ENCODE results near the gene ANTXR1.

DNA sequence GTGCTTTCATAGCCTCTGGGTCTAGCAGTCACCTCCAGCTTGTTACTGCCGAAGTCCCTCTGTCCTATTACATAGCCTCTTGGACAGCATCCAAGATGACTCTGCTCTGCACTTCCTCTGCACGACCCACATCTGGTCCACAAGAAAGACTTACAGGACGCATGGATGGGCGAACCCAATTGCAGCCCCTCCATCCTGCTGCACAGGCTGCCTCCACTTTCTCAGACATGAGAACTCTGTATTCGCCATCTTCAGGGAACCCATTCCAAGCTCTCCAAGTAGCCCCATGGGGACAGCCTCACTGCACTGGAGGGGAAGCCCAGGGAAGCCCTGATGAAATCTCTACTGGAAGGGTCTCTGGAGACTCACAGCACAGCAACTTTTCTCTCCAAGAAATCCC lies 201.9 kb downstream of the ANTXR1 start:
- TF ChIP-seq POLR2A (IDR thresholded peaks at IDR 0.05; ENCODE audit: low read depth, low read length) (no peak), TAF1 (IDR thresholded peaks at IDR 0.05; ENCODE audit: low read depth, low read length) (no peak), POLR2AphosphoS5 (IDR thresholded peaks at IDR 0.05; ENCODE audit: low read depth, low read length) (no peak), SPI1 (IDR thresholded peaks at IDR 0.05; ENCODE audit: low read depth, low read length) (no peak), PAX5 (IDR thresholded peaks at IDR 0.05; ENCODE audit: insufficient read depth, low read length, severe bottlenecking) (no peak), POU2F2 (IDR thresholded peaks at IDR 0.05; ENCODE audit: low read depth, low read length) (no peak)
